Ishikawa (cell line): Measurements from ENCODE around the gene DMXL2.

Experiments used
- CEBPB ChIP-seq: IDR thresholded peaks from 2 replicates; pipeline ENCODE4 v1.6.1; 2012
- EGR1 ChIP-seq: IDR thresholded peaks from 2 replicates; pipeline ENCODE4 v1.6.1; 2012
- EP300 ChIP-seq: IDR thresholded peaks from 2 replicates; pipeline ENCODE4 v1.6.1; 2012; ENCODE audit warnings: borderline replicate concordance
- RAD21 ChIP-seq: IDR thresholded peaks from 2 replicates; pipeline ENCODE4 v1.6.1; 2012; ENCODE audit warnings: low read depth
- REST ChIP-seq: IDR thresholded peaks from 2 replicates; pipeline ENCODE4 v1.6.1; 2012; ENCODE audit warnings: low read depth, mild to moderate bottlenecking
- TAF1 ChIP-seq: IDR thresholded peaks from 2 replicates; pipeline ENCODE4 v1.6.1; 2012; ENCODE audit warnings: low read depth, mild to moderate bottlenecking
- ZBTB7A ChIP-seq: IDR thresholded peaks from 2 replicates; pipeline ENCODE4 v1.6.1; 2012; ENCODE audit warnings: low read depth

GRCh38 chr15:51669381-51669780 is 46.8 kb upstream of the DMXL2 start:
- TF ChIP-seq EP300 (no peak), TAF1 (no peak), CEBPB (no peak), EGR1 (no peak), REST (no peak), RAD21 (no peak), ZBTB7A (no peak)
